ENCODE results near the gene ATXN7. TPM values are rescaled to one million over a fixed set of nuclear protein-coding genes. Genes with fewer than 3 reads are reported as not detected.

Gene ATXN7
- total and polyA plus RNA-seq, 2 of the 13 experiments (the other 11 are each of a cell fraction or from before 2014, with no cell fraction given) = 13.8 to 20.0 TPM

- peak; percentile 94 for TF ChIP-seq ZBTB10 (CRISPR knock-in tag; IDR thresholded peaks at IDR 0.05; ENCODE audit: borderline replicate concordance)
- no peak for TF ChIP-seq ZBTB43 (CRISPR knock-in tag; conservative IDR thresholded peaks at IDR 0.05)
- no peak for TF ChIP-seq MLXIP (CRISPR knock-in tag; IDR thresholded peaks at IDR 0.05; ENCODE audit: borderline replicate concordance)
- TF ChIP-seq ZNF572 (CRISPR knock-in tag; IDR thresholded peaks at IDR 0.05) = no peak
- TF ChIP-seq ONECUT2 (CRISPR knock-in tag; IDR thresholded peaks at IDR 0.05) = no peak
- TF ChIP-seq ZHX2 (IDR thresholded peaks at IDR 0.05; ENCODE audit: low read depth) = no peak
- TF ChIP-seq ZHX2 (CRISPR knock-in tag; IDR thresholded peaks at IDR 0.05; ENCODE audit: borderline replicate concordance) = no peak
- no peak for TF ChIP-seq ZNF513 (CRISPR knock-in tag; conservative IDR thresholded peaks at IDR 0.05)
- peak; percentile 63 for TF ChIP-seq PHF8 (CRISPR knock-in tag; IDR thresholded peaks at IDR 0.05)
- peak; percentile 76; the same call in 1 of the 2 replicates for TF ChIP-seq KMT2B (CRISPR knock-in tag; IDR thresholded peaks at IDR 0.05)
Observed at GRCh38 chr3:63864008-63864964, 619 bp downstream of the ATXN7 start (continued).

Data from HepG2 (cell line).